ENCODE measurements around the gene FBXW11.

Gene FBXW11

DNA sequence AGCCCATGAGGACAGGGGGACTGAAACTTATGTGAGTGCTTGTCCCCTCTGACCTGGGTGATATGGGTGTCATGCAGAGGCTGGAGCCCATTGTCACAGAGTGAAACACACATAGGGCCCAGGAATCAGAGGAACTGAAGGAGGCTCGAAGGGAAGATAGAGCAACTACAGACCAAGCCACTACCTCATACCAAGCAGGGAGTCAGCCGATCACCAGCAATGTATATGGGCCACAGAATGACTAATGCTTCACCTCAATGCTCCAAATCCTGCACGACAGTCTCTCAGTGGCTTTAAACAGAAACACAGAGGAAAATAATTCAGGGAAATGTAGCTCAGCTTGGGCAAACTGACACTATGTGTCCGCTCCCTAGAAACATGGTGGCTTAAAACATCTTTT, 8.9 kb upstream of the FBXW11 start:
- DNase-seq, result no peak

GRCh38 chr5:172010278-172010677, 3.8 kb upstream of the FBXW11 start:
- DNase-seq, result no peak

DNA sequence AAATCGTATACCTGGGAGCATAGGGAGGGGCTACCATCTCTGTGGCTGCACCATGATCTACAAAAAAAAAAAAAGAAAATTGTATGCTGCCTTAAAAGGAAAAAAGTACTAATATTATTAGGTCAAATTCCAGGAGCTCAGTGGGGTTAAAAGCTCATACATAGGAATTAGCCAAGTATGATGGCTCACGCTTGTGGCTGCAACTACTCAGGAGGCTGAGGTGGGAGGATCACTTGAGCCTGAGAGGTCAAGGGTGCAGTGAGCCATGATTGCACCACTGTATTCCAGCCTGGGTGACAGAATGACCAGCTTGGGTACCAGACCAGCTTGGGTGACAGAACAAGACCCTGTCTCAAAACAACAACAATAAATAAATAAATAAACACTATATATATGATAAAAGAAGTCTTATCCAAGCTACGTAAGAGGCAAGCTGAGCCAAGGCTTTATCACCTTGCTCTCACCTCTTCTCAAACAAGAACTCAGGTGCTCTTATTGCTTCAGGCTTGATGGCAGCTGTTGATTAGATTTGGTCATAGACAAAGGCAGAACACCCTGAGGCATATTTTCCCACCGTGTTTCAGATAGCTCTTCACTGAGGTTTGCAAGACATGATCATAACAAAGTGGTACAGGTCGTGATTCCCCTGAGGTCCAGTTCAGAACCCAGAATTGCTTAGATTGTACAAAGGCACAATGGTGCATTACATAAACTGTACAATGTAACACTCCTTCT, 3.3 kb upstream of the FBXW11 start:
- DNase-seq, result peak; percentile 13

DNA sequence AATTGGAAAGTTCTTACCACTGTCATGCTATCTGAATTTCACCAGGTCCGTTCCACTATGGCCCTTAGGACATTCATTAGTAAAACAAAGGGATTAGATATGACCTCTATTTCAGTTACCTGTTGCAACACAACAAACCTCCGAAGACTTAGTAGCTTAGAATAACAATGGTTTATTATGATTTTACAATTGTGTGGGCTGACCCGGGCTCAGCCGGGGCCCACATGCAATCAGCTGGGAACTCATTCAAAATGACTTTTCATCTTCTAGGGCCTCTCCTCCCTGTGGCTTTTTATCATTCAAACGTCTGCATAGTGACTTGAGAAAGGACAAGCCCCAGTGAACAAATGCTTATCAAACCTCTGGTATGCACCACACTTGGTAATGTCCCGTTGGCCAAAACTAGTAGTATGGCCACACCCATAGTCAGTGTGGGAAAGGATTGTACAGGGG, 2.3 kb upstream of the FBXW11 start:
- DNase-seq, result peak; percentile 42

DNA sequence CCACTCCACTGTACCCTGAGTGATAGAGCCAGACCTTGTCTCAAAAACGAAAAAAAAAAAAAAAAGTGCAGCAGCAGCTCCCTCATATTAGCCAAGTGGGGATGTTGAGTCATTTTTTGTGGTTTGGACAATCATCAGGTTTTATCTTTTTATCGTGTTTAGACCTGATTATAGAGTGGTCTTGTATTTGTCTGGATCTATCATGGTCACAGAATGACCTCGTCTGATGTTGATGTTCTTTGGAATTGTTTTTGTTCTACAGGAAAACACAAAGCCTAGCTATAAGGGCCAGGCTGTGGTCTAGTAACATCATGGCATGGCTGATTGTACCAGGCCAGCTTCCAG, 1.6 kb upstream of the FBXW11 start:
- DNase-seq, result peak; percentile 58

DNA sequence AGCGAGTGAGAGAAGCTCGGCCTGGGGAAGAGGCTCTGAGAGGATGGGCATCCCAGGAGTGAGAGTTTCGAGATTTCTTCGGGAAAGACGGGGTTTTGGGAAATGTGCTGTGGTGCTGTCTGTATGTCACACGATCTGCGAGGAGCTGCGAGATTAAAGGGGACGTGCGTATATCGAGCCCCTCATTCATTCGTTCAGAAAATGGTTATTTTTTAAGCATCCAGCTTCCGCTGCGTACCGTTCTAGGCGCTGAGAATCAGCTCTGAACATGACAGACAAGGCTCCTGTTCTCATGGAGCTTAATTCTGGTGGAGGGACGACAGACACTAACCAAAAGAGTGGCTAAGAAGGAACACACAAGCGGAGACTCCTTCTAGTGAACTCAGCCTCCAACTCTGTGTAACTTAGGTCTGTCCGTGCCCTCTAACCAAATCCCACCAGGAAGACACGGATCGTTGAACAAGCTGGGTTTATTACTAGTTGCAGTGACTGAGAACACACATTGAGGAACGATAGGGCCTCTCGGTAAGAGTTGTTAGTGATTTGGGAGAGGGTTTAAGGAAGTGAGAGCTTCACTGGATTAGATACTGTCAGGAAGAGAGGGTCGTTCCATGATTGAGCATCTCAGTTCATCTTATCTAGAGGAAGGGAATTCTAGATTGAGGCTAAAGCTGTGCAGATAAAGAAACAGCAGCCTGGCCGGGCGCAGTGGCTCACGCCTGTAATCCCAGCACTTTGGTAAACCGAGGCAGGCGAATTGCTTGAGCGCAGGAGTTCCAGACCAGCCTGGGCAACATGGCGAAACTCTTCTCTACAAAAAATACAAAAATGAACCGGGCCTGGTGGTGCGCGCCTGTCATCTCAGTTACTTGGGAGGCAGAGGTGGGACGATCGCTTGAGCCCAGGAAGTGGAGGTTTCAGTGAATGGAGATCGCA, 1.0 kb upstream of the FBXW11 start:
- no peak for DNase-seq

DNA sequence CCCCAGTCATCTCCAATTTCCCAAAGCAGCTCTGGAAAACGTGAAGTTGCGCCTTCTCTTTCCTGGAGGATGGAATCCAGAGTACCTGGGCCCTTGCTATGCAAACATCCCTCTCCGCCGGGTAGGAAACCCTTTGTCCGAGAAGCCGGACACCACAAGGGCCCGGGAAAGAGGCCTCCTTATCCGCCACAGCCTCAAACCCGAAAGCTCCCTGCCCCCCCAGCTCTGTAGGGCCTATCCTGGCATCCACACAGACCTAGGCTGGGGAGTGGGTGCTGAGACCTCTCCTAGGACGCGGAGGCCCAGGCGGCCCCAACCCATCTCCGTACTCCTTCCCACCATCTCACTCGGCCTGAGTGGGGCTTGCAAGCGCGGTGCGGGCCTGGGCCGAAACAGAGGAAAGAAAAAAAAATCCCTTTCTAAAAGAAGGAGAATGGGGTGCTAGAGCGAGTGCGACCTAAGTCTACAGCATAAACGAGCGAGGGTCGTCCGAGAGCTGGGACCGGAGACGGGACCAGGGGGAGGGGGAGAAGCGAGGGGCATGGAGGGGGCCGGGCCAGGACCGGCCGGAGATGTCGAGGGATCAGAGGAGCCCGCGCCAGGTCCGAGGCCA, 624 bp downstream of the FBXW11 start:
- no peak for DNase-seq

DNA sequence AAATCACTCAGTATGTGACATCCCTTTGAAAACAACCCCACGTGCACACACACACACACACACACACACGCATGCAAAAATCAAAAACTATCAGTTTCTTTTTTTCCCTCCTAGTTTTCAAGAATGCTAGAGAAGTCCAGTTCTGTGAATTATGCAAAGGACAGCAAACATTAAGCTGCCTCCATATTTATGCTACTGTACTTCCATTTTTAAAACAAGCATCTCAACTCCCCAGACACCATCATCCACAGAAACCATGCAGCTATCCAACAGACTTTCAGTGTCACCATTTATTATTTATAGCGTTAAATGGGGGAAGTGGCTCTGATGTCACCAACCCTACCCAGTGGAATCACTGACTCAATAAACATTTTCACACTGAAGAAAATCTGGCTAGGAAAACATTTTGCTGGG, 1.6 kb downstream of the FBXW11 start:
- no peak for DNase-seq

DNA sequence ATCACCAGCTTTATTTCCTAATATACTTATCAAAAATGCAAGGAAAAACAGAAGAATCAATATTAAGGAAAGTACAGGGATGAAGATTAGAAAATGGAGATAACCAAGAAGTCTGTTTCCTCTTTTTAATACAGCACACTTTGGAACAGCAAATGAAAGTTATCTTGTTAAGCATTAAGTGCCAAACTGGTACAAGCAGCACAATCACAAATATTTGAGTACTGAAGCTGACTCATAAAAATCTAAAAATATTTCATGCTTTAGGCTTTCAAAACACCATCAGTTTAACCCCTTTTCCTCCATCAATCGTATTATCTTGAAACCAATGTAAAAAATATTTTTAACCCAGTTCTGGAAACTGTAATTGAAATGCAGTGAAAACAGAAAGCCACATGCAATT, 2.7 kb downstream of the FBXW11 start:
- DNase-seq, result no peak

DNA sequence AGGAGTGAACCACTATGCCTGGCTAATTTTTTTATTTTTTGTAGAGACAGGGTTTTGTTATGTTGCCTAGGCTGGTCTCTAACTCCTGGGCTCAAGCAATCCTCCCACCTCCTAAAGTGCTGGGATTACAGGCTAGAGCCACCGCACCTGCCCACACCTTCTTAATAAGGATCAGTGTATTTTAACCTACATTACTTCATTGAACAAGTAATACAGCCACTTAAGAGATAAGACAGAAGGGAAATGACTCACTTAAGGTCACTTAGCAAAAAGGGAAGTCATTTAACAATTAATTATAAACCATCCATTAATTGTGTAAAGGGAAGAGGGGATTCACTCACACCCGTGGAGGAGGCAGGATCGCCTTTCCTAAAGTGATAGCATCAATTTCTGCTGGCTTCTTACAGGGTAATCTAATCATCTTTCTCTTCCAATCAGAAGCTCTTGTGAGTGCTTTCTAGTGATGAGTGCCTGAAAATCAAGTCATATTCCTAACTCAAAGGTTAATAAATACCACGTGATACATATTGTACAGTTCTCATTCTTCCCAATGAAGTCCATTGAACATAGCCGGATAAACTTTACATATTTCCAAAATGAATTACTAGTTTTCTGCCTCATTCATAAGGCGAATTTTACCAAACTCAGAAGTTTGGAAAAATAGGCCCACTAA, 3.5 kb downstream of the FBXW11 start:
- peak; percentile 15 for DNase-seq

DNA sequence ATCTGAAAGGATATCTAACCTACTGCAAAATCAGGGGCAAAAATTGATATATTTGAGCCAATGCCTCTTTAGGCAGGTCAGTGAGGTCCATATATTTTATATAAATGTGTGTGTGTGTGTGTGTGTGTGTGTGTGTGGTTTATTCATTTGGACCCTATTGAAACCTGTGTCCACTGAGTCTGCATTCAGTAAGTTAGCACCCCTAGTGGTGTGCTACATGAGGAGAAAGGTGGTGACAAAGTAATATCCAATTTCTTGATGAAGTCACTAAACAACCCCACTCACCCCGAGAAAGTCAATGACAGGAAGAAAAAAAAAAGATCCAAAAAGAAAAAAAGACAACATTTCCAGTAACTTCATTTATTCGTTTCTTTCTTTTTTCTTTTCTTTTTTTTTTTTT, 4.1 kb downstream of the FBXW11 start:
- DNase-seq, result no peak

GRCh38 chr5:171999877-172000276, 6.6 kb downstream of the FBXW11 start:
- no peak for DNase-seq

DNA sequence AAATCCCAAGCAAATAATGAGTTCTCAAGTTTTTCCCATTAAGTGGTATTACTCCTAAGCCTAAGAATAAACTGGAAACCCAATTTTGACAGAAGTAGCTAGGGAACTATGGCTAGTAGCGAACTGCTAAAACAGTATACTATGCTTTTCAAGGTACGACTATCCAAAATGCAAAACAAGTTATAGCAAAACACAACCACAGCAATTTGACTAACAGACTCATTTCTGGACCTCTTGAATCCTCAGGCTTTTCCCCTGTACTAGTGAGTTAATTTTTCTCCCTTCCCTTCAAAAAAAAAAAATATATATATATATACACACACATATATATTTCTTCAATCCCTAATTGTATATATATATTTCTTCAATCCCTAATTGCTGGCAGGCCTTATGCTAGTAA, 7.3 kb downstream of the FBXW11 start:
- no peak for DNase-seq

GRCh38 chr5:171997011-171997410, 9.4 kb downstream of the FBXW11 start:
- DNase-seq, result no peak

GRCh38 chr5:171992813-171993212, 13.6 kb downstream of the FBXW11 start:
- DNase-seq, result no peak

DNA sequence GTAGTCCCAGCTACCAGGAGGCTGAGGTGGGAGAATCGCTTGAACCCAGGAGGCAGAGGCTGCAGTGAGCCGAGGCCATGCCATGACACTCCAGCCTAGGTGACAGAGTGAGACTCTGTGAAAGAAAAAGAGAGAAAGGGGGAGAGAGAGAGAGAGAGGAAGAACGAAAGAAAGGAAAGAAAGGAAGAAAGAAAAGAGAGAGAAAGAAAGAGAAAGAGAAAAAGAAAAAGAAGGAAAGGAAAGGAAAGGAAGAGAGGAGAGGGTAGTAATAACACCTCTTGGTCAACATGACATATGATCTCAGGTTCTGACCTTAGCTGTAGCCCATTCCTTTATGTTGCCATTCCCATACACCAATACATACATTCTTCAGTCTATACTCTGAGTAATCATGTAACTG, 14.1 kb downstream of the FBXW11 start:
- DNase-seq, result no peak

DNA sequence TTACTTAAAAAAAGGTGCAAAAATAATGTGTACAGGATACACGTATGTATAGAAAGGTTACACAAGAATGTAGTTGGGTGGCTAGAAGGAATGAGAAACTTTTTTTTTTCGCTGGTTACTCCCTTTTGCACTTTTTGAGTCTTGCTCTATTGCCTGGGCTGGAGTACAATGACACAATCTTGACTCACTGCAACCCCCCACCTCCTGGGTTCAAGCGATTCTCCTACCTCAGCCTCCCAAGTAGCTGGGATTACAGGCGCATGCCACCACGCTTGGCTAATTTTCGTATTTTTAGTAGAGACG, 15.8 kb downstream of the FBXW11 start:
- no peak for DNase-seq

- DNase-seq, result no peak
These were observed 16.3 kb downstream of the FBXW11 start for GRCh38 chr5:171989946-171990712.

DNA sequence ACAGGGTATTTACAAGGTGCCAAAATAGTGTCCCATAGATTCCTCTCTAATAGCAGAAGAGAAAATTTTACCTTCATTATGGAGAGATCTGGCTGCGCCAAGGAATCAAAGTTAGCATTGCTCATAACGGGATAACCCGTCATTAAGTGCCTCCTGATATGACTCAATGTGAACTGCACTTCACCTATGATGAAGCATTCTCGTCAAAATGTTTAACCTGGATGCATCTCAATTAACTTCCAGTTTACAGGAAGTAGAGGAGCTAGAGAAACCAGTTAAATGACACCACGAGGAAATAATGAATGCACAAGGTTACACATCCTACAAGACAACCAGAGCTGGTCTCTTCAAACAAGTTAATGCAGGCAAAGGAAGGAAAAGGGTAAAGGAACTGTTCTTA, 17.2 kb downstream of the FBXW11 start:
- DNase-seq, result peak; percentile 77

- no peak for DNase-seq
These were observed 19.7 kb downstream of the FBXW11 start for GRCh38 chr5:171986772-171987171.

DNA sequence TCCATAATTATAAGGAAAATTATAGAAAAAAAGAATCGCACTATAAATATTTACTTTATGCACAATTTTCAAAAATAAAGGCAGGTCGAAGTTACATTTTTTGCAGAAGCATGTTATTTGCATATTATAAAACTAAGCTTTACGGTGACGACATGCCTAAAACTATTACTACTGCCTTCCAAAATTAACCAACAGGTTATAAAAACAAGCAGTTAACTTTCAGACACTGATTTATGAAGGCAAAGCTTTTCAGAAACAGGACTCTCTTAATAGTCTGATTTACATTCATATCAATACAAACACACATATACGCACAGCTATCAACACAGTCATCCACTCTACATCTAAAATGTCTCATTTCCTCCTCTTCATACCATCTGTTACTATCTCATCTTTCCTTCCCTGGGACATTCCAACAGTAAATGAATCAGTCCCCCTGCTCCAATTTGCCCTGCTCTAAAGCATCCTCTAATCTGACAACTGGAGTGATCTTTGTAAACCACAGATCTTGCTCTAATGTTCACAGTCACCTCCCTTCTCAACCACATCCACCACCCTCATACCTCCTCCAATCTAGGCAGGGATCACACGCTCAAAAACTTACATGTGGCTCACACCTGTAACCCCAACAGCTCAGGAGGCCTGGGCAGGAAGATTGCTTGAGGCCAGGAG, 21.6 kb downstream of the FBXW11 start:
- peak; percentile 98 for DNase-seq

DNA sequence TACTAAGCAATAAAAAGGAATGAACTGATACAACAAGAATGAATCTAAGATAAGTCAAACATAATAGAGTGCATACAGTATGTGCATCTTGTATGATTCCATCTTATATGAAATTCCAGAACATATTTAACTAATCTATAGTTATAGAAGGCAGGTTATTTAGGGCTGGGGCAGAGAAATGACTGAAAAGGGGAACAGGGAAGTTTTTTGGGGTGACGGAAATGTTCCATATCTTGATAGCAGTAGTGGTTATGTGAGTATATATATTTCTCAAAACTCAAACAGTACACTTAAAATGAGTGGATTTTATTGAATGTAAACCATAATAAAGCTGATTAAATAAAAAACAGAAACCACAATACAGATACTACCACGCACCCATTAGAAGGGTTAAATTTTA, 24.6 kb downstream of the FBXW11 start:
- DNase-seq, result no peak
